GM19099 (cell line): ENCODE measurements around the gene LNPK.

Experiments used
- POLR2A ChIP-seq: IDR thresholded peaks from 3 replicates; pipeline ENCODE4 v1.6.1; 2011; ENCODE audit warnings: low read depth; ENCODE audit not compliant: insufficient read length; ENCODE audit errors: extremely low read depth

The LNPK gene

DNA sequence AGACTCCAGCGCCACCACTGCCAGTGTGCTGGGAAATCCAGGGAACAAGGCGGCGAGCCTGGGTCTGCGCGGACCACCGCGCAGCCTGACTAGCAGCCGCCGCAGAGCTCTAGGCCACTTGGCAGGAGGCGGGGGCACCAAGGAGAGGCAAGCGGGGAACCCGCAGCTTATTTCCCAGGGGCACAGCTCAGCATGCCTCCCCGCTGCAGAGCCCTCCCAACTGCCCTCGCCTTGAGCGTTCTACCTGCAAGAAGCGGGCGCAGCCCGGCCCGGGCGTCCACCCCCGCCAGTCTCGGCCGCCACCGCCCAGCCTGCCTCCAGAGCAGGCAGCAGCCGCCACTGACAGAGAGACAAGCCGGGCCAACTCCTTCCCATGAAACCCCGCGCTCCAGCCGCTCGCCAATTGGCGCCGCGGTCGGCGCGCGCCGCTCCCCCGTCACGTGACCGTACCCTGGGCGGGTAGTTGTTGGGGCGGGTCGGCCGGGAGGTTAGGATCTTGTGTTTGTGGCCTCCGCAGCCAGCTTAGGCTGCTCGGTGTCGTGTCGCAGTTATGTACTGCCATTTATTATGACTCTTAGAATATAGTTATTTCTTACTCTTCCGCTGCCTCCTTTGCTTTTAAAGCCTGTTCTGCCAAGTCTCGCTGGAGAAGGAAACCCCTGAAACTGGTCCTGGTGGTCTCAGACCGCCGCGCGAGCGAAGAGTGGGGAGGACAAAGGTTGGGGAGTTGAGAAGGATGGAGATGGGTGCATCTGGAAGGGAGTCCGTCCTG, at the start of gene LNPK:
Gene LNPK (minus strand): TSS at position 352 of the 772 bp plus-strand sequence. CDS start 6,683 bp downstream, outside the sequence.
- TF ChIP-seq POLR2A = peak; percentile 91

- no peak for TF ChIP-seq POLR2A
These were observed 37.3 kb upstream of the LNPK start for GRCh38 chr2:176039375-176039774.

GRCh38 chr2:176038694-176039093, 36.6 kb upstream of the LNPK start:
- TF ChIP-seq POLR2A = no peak

GRCh38 chr2:176035013-176035691, 33.1 kb upstream of the LNPK start:
- TF ChIP-seq POLR2A = no peak

GRCh38 chr2:176027806-176028205, 25.7 kb upstream of the LNPK start:
- TF ChIP-seq POLR2A = no peak

DNA sequence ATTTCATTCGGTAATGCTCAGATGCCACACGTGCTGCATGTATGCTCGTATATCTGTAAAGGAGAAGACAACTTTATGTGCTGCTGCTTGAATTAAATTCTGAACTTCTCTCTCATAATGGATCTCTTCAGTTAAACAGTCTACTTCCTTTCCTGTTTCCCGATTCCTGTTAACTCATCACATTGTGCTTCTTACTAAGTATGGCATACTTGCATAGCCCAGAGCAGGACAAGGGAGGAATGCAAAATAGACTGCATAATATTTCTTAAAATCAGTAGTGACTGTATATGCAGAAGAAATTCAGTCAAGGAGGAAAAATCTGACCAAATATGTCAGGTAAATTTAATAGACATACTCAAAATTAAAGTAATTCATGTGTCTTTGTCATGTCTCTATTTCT, 23.9 kb upstream of the LNPK start:
- no peak for TF ChIP-seq POLR2A

DNA sequence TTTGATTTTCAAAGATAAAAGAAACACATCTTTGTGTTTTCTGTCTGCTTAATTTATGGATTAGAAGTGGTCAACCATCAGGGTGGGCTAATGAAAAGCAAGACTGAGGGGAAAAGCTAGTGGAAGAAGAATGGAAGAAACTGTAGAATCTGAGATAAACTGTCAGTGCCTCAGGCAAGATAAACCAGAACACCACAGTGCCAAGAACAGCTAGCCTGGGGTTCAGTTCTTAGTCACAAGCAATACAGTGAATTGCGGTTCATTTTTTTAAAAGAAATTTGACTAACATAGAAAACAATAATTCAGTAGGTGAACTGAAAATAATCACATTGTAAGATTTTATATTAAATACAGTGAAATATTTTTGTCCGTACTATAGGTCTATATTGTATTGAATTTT, 22.0 kb upstream of the LNPK start:
- TF ChIP-seq POLR2A = no peak

DNA sequence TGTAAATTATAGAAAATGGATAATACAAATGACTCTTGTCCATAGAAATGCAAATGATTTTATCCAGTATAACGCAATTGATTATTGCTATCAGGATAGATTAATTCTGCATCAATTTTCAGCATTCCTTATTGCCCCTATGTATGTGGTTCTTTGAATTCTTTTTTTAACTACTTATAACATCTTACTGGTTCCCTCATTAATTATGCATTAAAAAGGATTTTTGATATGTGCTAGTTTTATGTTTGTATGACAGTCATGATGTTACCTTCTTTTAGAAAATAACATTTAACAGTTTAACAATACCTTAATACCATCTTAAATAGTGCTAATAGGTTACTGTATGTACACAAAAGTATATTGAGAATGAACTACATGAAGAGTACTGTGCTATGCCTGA, 20.0 kb upstream of the LNPK start:
- TF ChIP-seq POLR2A = no peak

DNA sequence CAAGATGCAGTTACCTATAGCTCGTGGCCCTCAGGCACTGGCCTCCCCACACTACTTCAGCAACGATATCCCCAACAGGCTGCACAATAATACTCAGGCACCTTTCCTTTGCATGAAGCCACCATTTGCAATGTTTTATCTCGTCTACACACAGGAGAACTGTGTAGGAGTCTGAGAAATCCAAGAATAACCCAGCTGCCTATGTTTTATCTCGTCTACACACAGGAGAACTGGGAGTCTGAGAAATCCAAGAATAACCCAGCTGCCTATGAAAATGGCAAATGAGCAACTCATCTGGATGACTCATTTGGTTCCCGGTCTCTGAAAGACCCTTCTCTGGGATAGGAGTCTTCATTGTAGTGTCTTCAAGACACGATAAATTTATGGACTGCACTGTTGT, 18.3 kb upstream of the LNPK start:
- no peak for TF ChIP-seq POLR2A

- no peak for TF ChIP-seq POLR2A
These were observed 16.6 kb upstream of the LNPK start for GRCh38 chr2:176018708-176019107.

DNA sequence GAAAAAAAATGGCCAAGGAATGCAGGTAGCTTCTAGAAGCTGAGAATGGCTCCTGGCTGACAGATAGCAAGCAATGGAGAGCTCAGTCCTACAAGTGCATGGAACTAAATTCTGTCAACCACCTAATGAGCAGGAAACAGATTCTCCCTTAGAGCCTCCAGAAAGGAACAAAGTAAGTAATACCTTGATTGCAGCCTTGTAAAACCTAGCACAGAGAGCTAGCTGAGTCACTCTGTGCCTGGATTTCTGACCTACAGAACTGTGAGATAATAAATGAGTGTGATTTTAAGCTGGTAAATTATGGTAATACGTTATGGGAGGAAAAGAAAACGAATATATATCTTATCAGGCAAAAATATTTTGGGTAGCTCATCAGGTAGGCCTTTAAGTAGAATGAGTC, 7.4 kb upstream of the LNPK start:
- no peak for TF ChIP-seq POLR2A

DNA sequence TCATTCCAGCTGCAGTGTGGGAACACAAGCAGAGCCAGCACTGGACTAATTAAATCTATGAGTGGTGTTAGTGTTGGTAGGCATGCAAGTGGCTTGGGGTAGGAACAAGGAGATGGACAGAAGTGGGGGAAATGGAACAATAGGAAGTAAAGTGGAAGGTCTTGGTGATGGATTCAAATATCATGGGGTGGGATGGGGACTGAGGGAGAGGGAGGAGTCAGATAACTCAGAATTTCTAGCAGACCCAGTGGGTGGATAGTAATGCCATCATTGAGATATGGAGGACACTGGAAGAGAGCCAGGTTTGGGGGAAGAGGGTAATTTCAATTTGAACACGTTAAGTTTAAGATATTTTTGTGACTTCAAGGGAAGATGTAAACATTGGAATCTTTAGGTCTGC, 2.9 kb upstream of the LNPK start:
- no peak for TF ChIP-seq POLR2A

DNA sequence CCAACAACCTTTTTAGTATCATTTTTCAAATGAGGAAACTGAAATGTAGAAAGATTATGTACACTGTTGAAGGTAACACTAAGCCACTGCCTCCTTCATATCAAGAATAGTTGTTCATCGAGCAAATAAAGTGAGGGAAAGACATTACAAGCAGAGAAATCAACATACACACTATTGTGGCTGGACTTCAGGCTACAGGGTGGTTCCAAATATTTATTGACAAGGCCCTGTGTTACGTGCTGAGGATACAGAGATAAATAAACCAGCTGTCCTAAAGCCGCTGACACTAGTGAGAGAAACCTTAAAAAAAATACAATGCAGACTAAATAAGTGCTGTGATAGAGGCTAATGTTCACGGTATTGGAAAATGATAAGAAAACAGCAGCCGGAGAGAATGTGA, 1.9 kb upstream of the LNPK start:
- no peak for TF ChIP-seq POLR2A

DNA sequence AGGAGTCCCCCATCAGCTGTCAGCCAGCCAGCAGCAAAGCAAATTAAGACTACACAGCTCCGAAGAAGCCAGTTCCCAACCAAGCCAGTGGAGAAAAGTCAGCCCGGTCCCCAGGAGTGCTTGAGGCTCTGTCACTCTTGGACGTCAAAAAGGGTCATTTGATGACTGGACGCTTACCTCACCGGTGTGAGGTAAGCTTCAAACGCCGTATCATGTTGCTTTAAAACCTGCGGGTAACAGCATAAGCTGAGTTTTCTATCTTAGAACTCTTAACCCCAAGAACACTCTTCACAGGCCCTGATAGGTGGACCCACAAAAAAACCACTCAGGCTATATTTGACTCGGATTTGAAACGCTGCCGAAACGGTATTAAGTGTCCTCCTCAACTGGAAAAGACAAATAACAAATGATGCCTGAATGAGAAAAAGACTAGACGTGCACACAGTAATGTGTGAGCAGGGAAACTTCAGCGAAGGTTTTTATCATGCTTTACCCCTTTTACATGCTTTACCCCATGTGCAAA, 682 bp upstream of the LNPK start:
- no peak for TF ChIP-seq POLR2A

DNA sequence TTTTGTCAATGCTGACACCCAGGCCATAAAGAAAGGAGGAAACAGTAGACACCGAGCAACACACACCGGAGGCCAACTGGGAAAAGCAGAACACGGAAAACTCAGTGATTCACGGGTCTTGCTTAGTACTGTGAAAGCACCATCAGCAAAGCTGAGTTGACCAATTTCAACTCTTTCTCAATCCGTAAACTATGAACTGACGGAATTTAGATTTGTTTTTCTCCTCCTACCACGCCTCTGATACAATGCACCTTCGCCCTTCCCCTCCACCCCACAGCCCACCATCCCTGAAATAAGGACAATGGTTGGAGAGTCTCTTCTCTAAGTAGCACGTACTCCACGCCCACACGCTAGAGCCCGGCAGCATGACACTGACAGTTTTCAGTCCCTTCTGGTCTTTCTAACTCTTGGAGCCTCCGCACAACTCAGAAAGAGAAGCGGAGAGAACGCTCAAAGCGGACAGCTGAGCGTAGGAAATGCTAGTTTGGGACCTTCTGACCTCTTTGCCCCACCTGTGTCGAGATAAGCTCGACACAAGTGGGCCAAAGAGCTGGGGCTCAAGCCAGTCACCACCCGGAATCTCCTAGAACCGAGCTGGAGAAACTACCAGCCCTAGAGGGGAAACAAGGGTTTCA, 669 bp downstream of the LNPK start:
- TF ChIP-seq POLR2A = no peak
